IMR-90 (cell line): ENCODE results near the gene PHOX2A. TPM values are rescaled to one million over a fixed set of nuclear protein-coding genes. Genes with fewer than 3 reads are reported as not detected.

Experiments used
- ATAC-seq: fragments of 200-7000 bp; cut with Tn5 transposase; 2 replicates; pipeline ENCODE4 v1.9.1; 2020; ENCODE audit warnings: low read depth, mild to moderate bottlenecking, moderate library complexity
- BruUV-seq: library from RNA; stranded (reverse); fragments of 400-500 nt; replicated peaks from 2 replicates; lab custom pipeline; 2021; lab: Mats Ljungman, UMichigan
- CTCF ChIA-PET: fragments of 300-600 bp; formaldehyde crosslinking; extraction: SDS; loops from one replicate; lab custom pipeline; 2021; ENCODE audit warnings: antibody characterized with exemption; lab: Yijun Ruan, JAX
- POLR2A ChIA-PET: fragments of 300-600 bp; sonication (Branson Sonifier 250); formaldehyde crosslinking; loops from one replicate; lab custom pipeline; 2022; ENCODE audit warnings: antibody characterized with exemption; ENCODE audit not compliant: unreplicated experiment; lab: Charles Lee
- DNase-seq: peaks from one replicate; pipeline ENCODE4 v3.0.0; 2013
- H2AFZ ChIP-seq: replicated peaks from 2 replicates; pipeline ENCODE3; 2013; ENCODE audit warnings: low read length, mild to moderate bottlenecking; ENCODE audit not compliant: poor library complexity
- H2AK5ac ChIP-seq: 2 replicates; pipeline ENCODE4 v1.6.1; 2013; ENCODE audit warnings: low read depth, low read length, inconsistent platforms
- H2AK9ac ChIP-seq: replicated peaks from 2 replicates; pipeline ENCODE3; 2013; ENCODE audit warnings: mild to moderate bottlenecking, low read depth, low read length, moderate library complexity; ENCODE audit not compliant: poor library complexity
- H2BK120ac ChIP-seq: 2 replicates; pipeline ENCODE4 v1.6.1; 2013; ENCODE audit warnings: low read depth, low read length, inconsistent platforms
- H2BK15ac ChIP-seq: 3 replicates; pipeline ENCODE4 v1.6.1; 2013; ENCODE audit warnings: low read depth, low read length, inconsistent platforms
- H2BK20ac ChIP-seq: 2 replicates; pipeline ENCODE4 v1.6.1; 2013; ENCODE audit warnings: low read depth, mild to moderate bottlenecking, inconsistent platforms, low read length, moderate library complexity
- H2BK5ac ChIP-seq: 2 replicates; pipeline ENCODE4 v1.6.1; 2013; ENCODE audit warnings: mild to moderate bottlenecking, low read depth, low read length, inconsistent platforms; ENCODE audit not compliant: poor library complexity, severe bottlenecking
- H3K14ac ChIP-seq: replicated peaks from 2 replicates; pipeline ENCODE4 v1.6.1; 2013; ENCODE audit warnings: low read depth, low read length, inconsistent platforms
- H3K18ac ChIP-seq: 2 replicates; pipeline ENCODE4 v1.6.1; 2013; ENCODE audit warnings: low read depth, low read length, control low read depth
- H3K23ac ChIP-seq: 2 replicates; pipeline ENCODE4 v1.6.1; 2013; ENCODE audit warnings: low read depth, low read length, inconsistent platforms
- H3K27ac ChIP-seq: 2 replicates; pipeline ENCODE4 v1.5.1; 2013; ENCODE audit warnings: mild to moderate bottlenecking, control low read depth, low read length; ENCODE audit not compliant: insufficient read depth
- H3K27me3 ChIP-seq: 2 replicates; pipeline ENCODE4 v1.6.1; 2013; ENCODE audit warnings: low read length; ENCODE audit not compliant: control insufficient read depth, insufficient read depth
- H3K36me3 ChIP-seq: 2 replicates; pipeline ENCODE4 v1.6.1; 2013; ENCODE audit warnings: low read length, mixed read lengths; ENCODE audit not compliant: control insufficient read depth, insufficient read depth
- H3K4ac ChIP-seq: 2 replicates; pipeline ENCODE4 v1.6.1; 2013; ENCODE audit warnings: low read depth, low read length, inconsistent platforms
- H3K4me1 ChIP-seq: 2 replicates; pipeline ENCODE4 v1.6.1; 2013; ENCODE audit warnings: low read length, mixed read lengths; ENCODE audit not compliant: control insufficient read depth, insufficient read depth
- H3K4me2 ChIP-seq: 2 replicates; pipeline ENCODE4 v1.6.1; 2013; ENCODE audit warnings: low read depth, mild to moderate bottlenecking, control low read depth, low read length, moderate library complexity
- H3K4me3 ChIP-seq: 2 replicates; pipeline ENCODE4 v1.5.1; 2013; ENCODE audit warnings: low read depth, mild to moderate bottlenecking, control low read depth, low read length, moderate library complexity; ENCODE audit not compliant: insufficient read depth
- H3K56ac ChIP-seq: 2 replicates; pipeline ENCODE4 v1.6.1; 2013; ENCODE audit warnings: low read length, inconsistent platforms; ENCODE audit not compliant: insufficient read depth; ENCODE audit errors: extremely low read depth
- H3K79me1 ChIP-seq, 2 experiments: 2 replicates each; pipeline ENCODE4 v1.6.1; 2013; ENCODE audit warnings: low read length in 2 of 2, inconsistent platforms in 1 of 2, low read depth in 1 of 2
- H3K9ac ChIP-seq: 2 replicates; pipeline ENCODE4 v1.6.1; 2013; ENCODE audit warnings: low read depth, low read length, control low read depth
- H3K9me1 ChIP-seq: 2 replicates; pipeline ENCODE4 v1.6.1; 2013; ENCODE audit warnings: low read length, inconsistent platforms; ENCODE audit not compliant: insufficient read depth
- H3K9me3 ChIP-seq: 2 replicates; pipeline ENCODE4 v1.6.1; 2013; ENCODE audit warnings: low read length; ENCODE audit not compliant: control insufficient read depth, insufficient read depth
- H4K20me1 ChIP-seq: 2 replicates; pipeline ENCODE4 v1.6.1; 2013; ENCODE audit warnings: low read length, inconsistent platforms; ENCODE audit not compliant: insufficient read depth
- H4K5ac ChIP-seq: 2 replicates; pipeline ENCODE4 v1.6.1; 2013; ENCODE audit warnings: mild to moderate bottlenecking, low read depth, low read length, control low read depth
- H4K8ac ChIP-seq, 2 experiments: 2 replicates each; pipeline ENCODE4 v1.6.1; 2013; ENCODE audit warnings: low read depth in 2 of 2, low read length in 2 of 2, control low read depth in 1 of 2, inconsistent platforms in 1 of 2
- H4K91ac ChIP-seq: 2 replicates; pipeline ENCODE4 v1.6.1; 2013; ENCODE audit warnings: low read depth, low read length, inconsistent platforms; ENCODE audit not compliant: insufficient read depth
- CTCF ChIP-seq: conservative IDR thresholded peaks from 2 replicates; pipeline ENCODE4 v1.5.1; 2012; ENCODE audit warnings: mild to moderate bottlenecking, low read depth, low read length, improper control_type of control experiment
- POLR2A ChIP-seq: IDR thresholded peaks from 2 replicates; pipeline ENCODE4 v1.6.1; 2012; ENCODE audit warnings: mild to moderate bottlenecking, low read depth, low read length
- SMC3 ChIP-seq: fragments of 150-350 bp; IDR thresholded peaks from 2 replicates; pipeline ENCODE4 v1.6.1; 2016; ENCODE audit warnings: low read depth, mild to moderate bottlenecking, antibody characterized with exemption, low read length, moderate library complexity
- WGBS, 2 experiments: methylation state at CpG; one replicate each; pipeline versions ENCODE4 v1.1.5 to v1.1.7; 2013; ENCODE audit warnings: missing lambda C conversion rate in 2 of 2; ENCODE audit not compliant: insufficient read length in 1 of 2; ENCODE audit errors: extremely low coverage in 2 of 2; 5-methylcytosine and 5-hydroxymethylcytosine counted together
- dilution Hi-C: fragments of 300-500 bp; cut with HindIII; formaldehyde crosslinking; loops from one replicate; pipeline ENCODE4 v1.14.3; 2018; ENCODE audit warnings: low sequenced_read_pairs; ENCODE audit not compliant: unreplicated experiment
- in situ Hi-C: fragments of 300-500 bp; cut with MboI; formaldehyde crosslinking; loops from 3 replicates; pipeline ENCODE4 v1.14.3; 2019; ENCODE audit warnings: low sequenced_read_pairs, inconsistent platforms, mixed read lengths
- intact Hi-C: fragments of 100-400 bp; cut with micrococcal nuclease; formaldehyde crosslinking; loops from 2 replicates; pipeline ENCODE4 v1.10.0; 2022
- polyA plus RNA-seq, 3 experiments: library from polyadenylated mRNA; depleted of rRNA; stranded (reverse); fragments of >200 nt; gene quantifications; 2 replicates each; pipeline ENCODE4 v1.2.3, GENCODE V29; 2012; ENCODE audit warnings: low replicate concordance in 1 of 3
- total RNA-seq: library from RNA; depleted of rRNA; stranded (reverse); fragments of >200 nt; gene quantifications from 2 replicates; pipeline ENCODE4 v1.2.3, GENCODE V29; 2012

PHOX2A gene
- total and polyA plus RNA-seq, 2 of the 4 experiments (the other 2 are of a cell fraction) = not detected

- intact Hi-C loops (no loop called here), in situ Hi-C loops (no loop called here), dilution Hi-C loops (no loop called here)
- no peak for TF ChIP-seq POLR2A
- no peak for TF ChIP-seq SMC3
- no peak for TF ChIP-seq CTCF
- no peak overlapping the region for H3K18ac ChIP-seq
- H2AK9ac ChIP-seq = no peak overlapping the region
- no peak overlapping the region for H2BK20ac ChIP-seq
- no TSS peak for BruUV-seq
- no peak overlapping the region for H3K14ac ChIP-seq
- H4K20me1 ChIP-seq = peaks cover 29% of the 10 kb centered on the region
- H3K4ac ChIP-seq = no peak overlapping the region
- H2AK5ac ChIP-seq = no peak overlapping the region
- H2BK120ac ChIP-seq = no peak overlapping the region
- no peak overlapping the region for H3K4me3 ChIP-seq
- POLR2A ChIA-PET = no interaction called here
- H3K27ac ChIP-seq = no peak overlapping the region
- H4K91ac ChIP-seq = no peak overlapping the region
- H4K5ac ChIP-seq = no peak overlapping the region
- H3K23ac ChIP-seq = no peak overlapping the region
- H4K8ac ChIP-seq = no peak overlapping the region
- H3K9ac ChIP-seq = no peak overlapping the region
- CTCF ChIA-PET = no interaction called here
- peaks cover 58% of the 10 kb centered on the region for H3K27me3 ChIP-seq
- no peak overlapping the region for H3K56ac ChIP-seq
- H3K9me3 ChIP-seq = peaks cover 6% of the 10 kb centered on the region
- H2AFZ ChIP-seq = no peak overlapping the region
- peaks cover 2% of the 10 kb centered on the region; the same call in 1 of the 2 replicates for H3K4me1 ChIP-seq
- no peak overlapping the region for H2BK5ac ChIP-seq
- H2BK15ac ChIP-seq = no peak overlapping the region
- ATAC-seq (no peak), DNase-seq (no peak)
- H3K79me1 ChIP-seq = no peaks in the 10 kb centered on the region; a peak in 1 of 4 replicates
- H3K4me2 ChIP-seq = no peak overlapping the region
- H3K36me3 ChIP-seq = peaks cover 18% of the 10 kb centered on the region
- no CpG with 5 or more reads among the region's 20 CpGs for WGBS, 2 experiments
- no peaks in the 10 kb centered on the region for H3K9me1 ChIP-seq
Observed at GRCh38 chr11:72241291-72241781, 2.6 kb downstream of the PHOX2A start.
